GM12878 (cell line): ENCODE results near the gene COL21A1. TPM values are rescaled to one million over a fixed set of nuclear protein-coding genes. Genes with fewer than 3 reads are reported as not detected.

Experiments used
- ATAC-seq: fragments of 200-7000 bp; cut with Tn5 transposase; 3 replicates; pipeline ENCODE4 v1.9.1; 2020; ENCODE audit warnings: mild to moderate bottlenecking, moderate library complexity
- BruUV-seq: library from RNA; stranded (reverse); fragments of 400-500 nt; replicated peaks from 2 replicates; lab custom pipeline; 2021; lab: Mats Ljungman, UMichigan
- CTCF ChIA-PET: fragments of 300-600 bp; sonication (Branson Sonifier 250); formaldehyde crosslinking; extraction: SDS; loops from one replicate; lab custom pipeline; 2021; ENCODE audit warnings: inconsistent platforms; lab: Yijun Ruan, JAX
- POLR2A ChIA-PET: fragments of 350-600 bp; formaldehyde crosslinking; extraction: SDS; loops from one replicate; lab custom pipeline; 2021; ENCODE audit warnings: inconsistent platforms; lab: Charles Lee
- RAD21 ChIA-PET: fragments of 300-600 bp; sonication (Branson Sonifier 250); formaldehyde crosslinking; loops from one replicate; lab custom pipeline; 2023; ENCODE audit warnings: antibody characterized with exemption; ENCODE audit not compliant: unreplicated experiment; lab: Charles Lee
- SMC1A ChIA-PET: fragments of 300-600 bp; sonication (Branson Sonifier 250); formaldehyde crosslinking; loops from one replicate; lab custom pipeline; 2023; ENCODE audit not compliant: unreplicated experiment, uncharacterized antibody; lab: Charles Lee
- DNase-seq: peaks from one replicate; pipeline ENCODE4 v3.0.0-alpha.2; 2011; ENCODE audit warnings: low read depth, low spot score
- FAIRE-seq: peaks from 3 replicates; lab custom pipeline; 2011; peaks lifted over from hg19 to GRCh38; lab: Jason Lieb, UNC
- H2AFZ ChIP-seq: 2 replicates; pipeline ENCODE4 v1.6.0; 2011; ENCODE audit warnings: low read depth, low read length, control low read depth; ENCODE audit not compliant: control insufficient read depth
- H3K27ac ChIP-seq: 2 replicates; pipeline ENCODE4 v1.5.1; 2011; ENCODE audit warnings: control low read depth; ENCODE audit not compliant: control insufficient read depth, insufficient read depth
- H3K27me3 ChIP-seq, 2 experiments: replicated peaks in 1 of 2; 2 replicates each; pipeline versions ENCODE4 v1.6.0 to v1.6.1; 2011; ENCODE audit warnings: low read length in 1 of 2; ENCODE audit not compliant: control insufficient read depth in 2 of 2, insufficient read depth in 2 of 2
- H3K36me3 ChIP-seq, 2 experiments: 2 replicates each; pipeline ENCODE4 v1.5.1; 2011; ENCODE audit warnings: low read length in 1 of 2; ENCODE audit not compliant: control insufficient read depth in 2 of 2, insufficient read depth in 2 of 2
- H3K4me1 ChIP-seq: 2 replicates; pipeline ENCODE4 v1.6.1; 2011; ENCODE audit warnings: mild to moderate bottlenecking, low read length, moderate library complexity, mixed read lengths; ENCODE audit not compliant: control insufficient read depth, insufficient read depth
- H3K4me2 ChIP-seq: 2 replicates; pipeline ENCODE4 v1.6.0; 2011; ENCODE audit warnings: control low read depth; ENCODE audit not compliant: control insufficient read depth, insufficient read depth
- H3K4me3 ChIP-seq: fragments of 200-600 bp; sonication (generic); 2 replicates; pipeline ENCODE4 v1.5.1; 2016
- H3K79me2 ChIP-seq: 2 replicates; pipeline ENCODE4 v1.6.0; 2011; ENCODE audit warnings: low read length; ENCODE audit not compliant: control insufficient read depth, insufficient read depth
- H3K9ac ChIP-seq: 2 replicates; pipeline ENCODE4 v1.8.0; 2011; ENCODE audit warnings: low read length, control low read depth, mixed read lengths; ENCODE audit not compliant: control insufficient read depth, insufficient read depth
- H3K9me3 ChIP-seq: replicated peaks from 3 replicates; pipeline ENCODE4 v1.5.1; 2011; ENCODE audit warnings: mild to moderate bottlenecking, low read length; ENCODE audit not compliant: control insufficient read depth, insufficient read depth
- H4K20me1 ChIP-seq: 2 replicates; pipeline ENCODE4 v1.6.0; 2011; ENCODE audit not compliant: control insufficient read depth, insufficient read depth
- FOXM1 ChIP-seq: IDR thresholded peaks from 2 replicates; pipeline ENCODE4 v1.6.1; 2012; ENCODE audit warnings: low read depth, mild to moderate bottlenecking, inconsistent platforms, low read length, moderate library complexity
- KLF5 ChIP-seq: fragments of 450-650 bp; IDR thresholded peaks from 2 replicates; pipeline ENCODE4 v1.6.1; 2014; ENCODE audit warnings: mild to moderate bottlenecking; ENCODE audit not compliant: partially characterized antibody
- MYB ChIP-seq: fragments of 150-350 bp; IDR thresholded peaks from 2 replicates; pipeline ENCODE4 v1.6.1; 2014; ENCODE audit warnings: mild to moderate bottlenecking, low read depth, low read length, borderline replicate concordance
- NFXL1 ChIP-seq: fragments of 450-650 bp; IDR thresholded peaks from 2 replicates; pipeline ENCODE4 v1.6.1; 2017; ENCODE audit warnings: antibody characterized with exemption, mild to moderate bottlenecking, borderline replicate concordance
- NRF1 ChIP-seq: conservative IDR thresholded peaks from 2 replicates; pipeline ENCODE4 v1.6.1; 2011; ENCODE audit warnings: mild to moderate bottlenecking, low read depth, low read length, improper control_type of control experiment
- PAX8 ChIP-seq: fragments of 450-650 bp; IDR thresholded peaks from 2 replicates; pipeline ENCODE4 v1.6.1; 2017; ENCODE audit warnings: mild to moderate bottlenecking, moderate library complexity
- POLR2AphosphoS5 ChIP-seq: IDR thresholded peaks from 2 replicates; pipeline ENCODE4 v1.6.1; 2011; ENCODE audit warnings: mild to moderate bottlenecking, low read length, inconsistent platforms
- RB1 ChIP-seq: fragments of 450-650 bp; formaldehyde crosslinking; IDR thresholded peaks from 2 replicates; pipeline ENCODE4 v1.6.1; 2017; ENCODE audit warnings: mild to moderate bottlenecking, borderline replicate concordance
- RFX5 ChIP-seq: IDR thresholded peaks from 2 replicates; pipeline ENCODE4 v1.6.1; 2011; ENCODE audit warnings: low read depth, low read length, improper control_type of control experiment
- SMC3 ChIP-seq: IDR thresholded peaks from 2 replicates; pipeline ENCODE4 v1.6.1; 2011; ENCODE audit warnings: low read length, improper control_type of control experiment, borderline replicate concordance
- SUPT20H ChIP-seq: IDR thresholded peaks from 2 replicates; pipeline ENCODE4 v1.6.1; 2011; ENCODE audit warnings: low read depth, mild to moderate bottlenecking, low read length, moderate library complexity, borderline replicate concordance; ENCODE audit not compliant: control insufficient read depth
- ZNF274 ChIP-seq: IDR thresholded peaks from one replicate; pipeline ENCODE4 v1.8.0; 2011; ENCODE audit not compliant: insufficient read length, insufficient read depth
- WGBS: methylation state at CpG from one replicate; pipeline ENCODE4 v1.1.6; 2016; ENCODE audit warnings: low lambda C conversion rate; ENCODE audit not compliant: insufficient replicate concordance, insufficient coverage; ENCODE audit errors: missing lambda C conversion rate; 5-methylcytosine and 5-hydroxymethylcytosine counted together
- in situ Hi-C: fragments of 300-500 bp; cut with MboI; formaldehyde crosslinking; loops from 9 replicates; pipeline ENCODE4 v1.14.3; 2018; ENCODE audit warnings: mixed read lengths
- intact Hi-C: fragments of 100-400 bp; cut with micrococcal nuclease; formaldehyde crosslinking; loops from one replicate; pipeline ENCODE4 v1.14.2; 2022; ENCODE audit not compliant: unreplicated experiment
- polyA plus RNA-seq, 11 experiments: library from polyadenylated mRNA; depleted of rRNA in 4 of 11; unstranded in 6 of 11; stranded (reverse) in 5 of 11; fragments of >200 nt; fragmentation: Nextera tagmentation in 4 of 11; fragmentation: Illumina TruSeq in 1 of 11; extraction: Ambion mirVana in 4 of 11; extraction: Trizol in 1 of 11; gene quantifications; 1 replicate in 1 of 11; 2 replicates in 10 of 11; pipeline versions ENCODE4 v1.2.1 to v1.2.3, GENCODE V29; 2011 to 2016; ENCODE audit warnings: inconsistent platforms in 2 of 11, missing spikeins in 2 of 11, low read depth in 1 of 11
- total RNA-seq, 4 experiments: library from RNA; depleted of rRNA in 3 of 4; stranded (reverse); fragments of >200 nt in 3 of 4; fragmentation: Illumina TruSeq in 1 of 4; extraction: Trizol in 1 of 4; gene quantifications; 2 replicates each; pipeline versions ENCODE4 v1.2.1 to v1.2.3, GENCODE V29; 2013 to 2021
- TF ChIP-seq, protein P1 (sequence below): fragments of 450-650 bp; formaldehyde crosslinking; IDR thresholded peaks from 2 replicates; pipeline ENCODE4 v1.4.0; 2022; ENCODE audit warnings: mild to moderate bottlenecking, moderate library complexity

COL21A1 gene
- total and polyA plus RNA-seq, 10 of the 15 experiments (the other 5 are each of a cell fraction or from before 2014, with no cell fraction given), result 0.10 TPM; not detected in 9

DNA sequence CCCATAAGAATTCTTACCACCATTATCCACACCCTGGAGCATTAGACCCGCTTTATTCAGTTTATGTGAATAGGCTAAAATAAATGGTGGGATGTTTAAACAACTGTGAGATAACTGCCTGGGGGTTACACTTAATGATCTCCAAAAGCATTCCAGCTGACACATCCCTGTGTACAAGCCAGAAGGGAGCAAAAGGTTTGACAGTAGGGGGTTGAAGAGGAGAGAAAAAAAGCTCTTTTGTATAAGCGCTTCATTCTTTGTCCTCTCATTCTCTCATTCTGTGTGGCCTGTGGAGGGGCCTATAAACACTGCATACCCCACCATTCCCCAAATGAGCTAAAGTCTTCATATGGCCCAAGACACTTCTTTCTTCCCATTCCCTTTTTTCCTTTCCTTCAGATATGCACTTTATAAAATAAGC lies 30.8 kb upstream of the COL21A1 start:
- no peaks in the 10 kb centered on the region for H3K36me3 ChIP-seq
- no peaks in the 10 kb centered on the region for H3K9me3 ChIP-seq
- in situ Hi-C loops, result no loop called here
- H3K4me2 ChIP-seq, result no peak overlapping the region
- CTCF ChIA-PET, result interaction anchor here (1.3 kb wide), 1 partner anchor 36 kb away, joined by 4 read pairs; no protein-coding TSS in a partner anchor
- H3K27ac ChIP-seq, result no peak overlapping the region
- TF ChIP-seq RFX5, result no peak
- TF ChIP-seq, protein P1, sequence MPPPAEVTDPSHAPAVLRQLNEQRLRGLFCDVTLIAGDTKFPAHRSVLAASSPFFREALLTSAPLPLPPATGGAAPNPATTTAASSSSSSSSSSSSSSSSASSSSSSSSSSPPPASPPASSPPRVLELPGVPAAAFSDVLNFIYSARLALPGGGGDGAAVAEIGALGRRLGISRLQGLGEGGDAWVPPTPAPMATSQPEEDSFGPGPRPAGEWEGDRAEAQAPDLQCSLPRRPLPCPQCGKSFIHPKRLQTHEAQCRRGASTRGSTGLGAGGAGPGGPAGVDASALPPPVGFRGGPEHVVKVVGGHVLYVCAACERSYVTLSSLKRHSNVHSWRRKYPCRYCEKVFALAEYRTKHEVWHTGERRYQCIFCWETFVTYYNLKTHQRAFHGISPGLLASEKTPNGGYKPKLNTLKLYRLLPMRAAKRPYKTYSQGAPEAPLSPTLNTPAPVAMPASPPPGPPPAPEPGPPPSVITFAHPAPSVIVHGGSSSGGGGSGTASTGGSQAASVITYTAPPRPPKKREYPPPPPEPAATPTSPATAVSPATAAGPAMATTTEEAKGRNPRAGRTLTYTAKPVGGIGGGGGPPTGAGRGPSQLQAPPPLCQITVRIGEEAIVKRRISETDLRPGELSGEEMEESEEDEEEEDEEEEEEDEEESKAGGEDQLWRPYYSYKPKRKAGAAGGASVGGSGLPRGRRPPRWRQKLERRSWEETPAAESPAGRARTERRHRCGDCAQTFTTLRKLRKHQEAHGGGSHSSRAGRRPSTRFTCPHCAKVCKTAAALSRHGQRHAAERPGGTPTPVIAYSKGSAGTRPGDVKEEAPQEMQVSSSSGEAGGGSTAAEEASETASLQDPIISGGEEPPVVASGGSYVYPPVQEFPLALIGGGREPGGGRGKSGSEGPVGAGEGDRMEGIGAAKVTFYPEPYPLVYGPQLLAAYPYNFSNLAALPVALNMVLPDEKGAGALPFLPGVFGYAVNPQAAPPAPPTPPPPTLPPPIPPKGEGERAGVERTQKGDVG, result no peak
- no peak for TF ChIP-seq SUPT20H
- no peak for TF ChIP-seq NFXL1
- no peak for TF ChIP-seq SMC3
- TF ChIP-seq MYB, result no peak
- no peak for TF ChIP-seq PAX8
- TF ChIP-seq RB1, result no peak
- no peak for TF ChIP-seq NRF1
- TF ChIP-seq ZNF274, result no peak
- no peak for TF ChIP-seq POLR2AphosphoS5
- no peak for TF ChIP-seq FOXM1
- TF ChIP-seq KLF5, result no peak
- SMC1A ChIA-PET, result interaction anchor here (1.0 kb wide), 1 partner anchor 11 kb away, joined by 3 read pairs; no protein-coding TSS in a partner anchor
- H4K20me1 ChIP-seq, result no peaks in the 10 kb centered on the region
- intact Hi-C loops, result no loop called here
- WGBS, result 95% methylated on average over 2 of the region's 2 CpGs
- FAIRE-seq (no peak), DNase-seq (no peak), ATAC-seq (no peak)
- RAD21 ChIA-PET, result interaction anchor here (1.2 kb wide), 1 partner anchor 15 kb away, joined by 3 read pairs; no protein-coding TSS in a partner anchor
- POLR2A ChIA-PET, result no interaction called here
- H3K27me3 ChIP-seq, result no peaks in the 10 kb centered on the region
- no peak overlapping the region for H3K9ac ChIP-seq
- H2AFZ ChIP-seq, result no peak overlapping the region
- no peak overlapping the region for H3K4me3 ChIP-seq
- no peaks in the 10 kb centered on the region for H3K4me1 ChIP-seq
- no TSS peak for BruUV-seq
- H3K79me2 ChIP-seq, result no peaks in the 10 kb centered on the region
